Measurements from ENCODE around the gene RHPN2.

RHPN2 gene

DNA sequence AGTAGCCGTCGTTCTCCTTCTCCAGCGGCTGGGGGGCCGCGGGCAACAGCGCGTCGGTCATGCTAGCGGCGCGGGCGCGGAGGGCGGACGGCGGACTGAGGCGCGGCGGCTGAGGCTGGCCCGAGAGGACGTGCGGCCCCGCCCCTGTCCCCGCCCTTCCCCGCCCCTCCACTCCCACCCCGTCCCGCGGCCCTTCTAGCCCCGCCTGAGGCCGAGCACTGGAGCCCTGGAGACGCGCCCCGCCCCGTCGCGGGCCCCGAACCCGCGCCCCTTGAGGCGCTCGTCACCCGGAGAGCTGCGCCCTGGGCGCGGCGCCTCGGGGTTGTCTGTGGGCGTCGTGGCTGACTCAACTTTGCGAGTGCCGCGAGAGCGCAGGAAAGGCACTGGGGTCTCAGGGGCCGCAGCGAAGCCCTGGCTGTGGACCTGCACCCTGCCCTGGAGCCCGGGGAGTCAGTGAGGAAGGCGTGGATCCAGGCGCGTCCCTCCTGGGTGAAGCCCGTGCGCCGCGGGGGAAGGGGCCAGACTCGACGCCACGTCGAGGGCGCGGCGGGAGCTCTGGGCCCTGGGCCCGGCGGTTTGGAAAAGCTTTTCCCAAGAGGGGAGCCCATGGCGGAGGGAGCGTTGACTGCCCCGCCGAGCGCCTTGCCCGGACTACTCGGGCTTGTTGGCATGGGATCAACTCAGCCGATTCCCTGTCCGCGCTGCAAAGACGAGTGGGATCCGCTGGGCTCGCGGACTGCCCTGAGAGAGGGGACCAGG is at the start of gene RHPN2:
Gene RHPN2, minus strand, starts transcription at position 97 of the 759 bp plus-strand sequence. Its CDS starts 36 bp downstream, at position 61.
- DNase-seq = peak in 23 of 56 donors; percentile 6 to 59 (median 22)

GRCh38 chr19:33114312-33114711 is 49.6 kb upstream of the RHPN2 start:
- DNase-seq = no peak

GRCh38 chr19:33111587-33111986 is 46.9 kb upstream of the RHPN2 start:
- no peak for DNase-seq

DNA sequence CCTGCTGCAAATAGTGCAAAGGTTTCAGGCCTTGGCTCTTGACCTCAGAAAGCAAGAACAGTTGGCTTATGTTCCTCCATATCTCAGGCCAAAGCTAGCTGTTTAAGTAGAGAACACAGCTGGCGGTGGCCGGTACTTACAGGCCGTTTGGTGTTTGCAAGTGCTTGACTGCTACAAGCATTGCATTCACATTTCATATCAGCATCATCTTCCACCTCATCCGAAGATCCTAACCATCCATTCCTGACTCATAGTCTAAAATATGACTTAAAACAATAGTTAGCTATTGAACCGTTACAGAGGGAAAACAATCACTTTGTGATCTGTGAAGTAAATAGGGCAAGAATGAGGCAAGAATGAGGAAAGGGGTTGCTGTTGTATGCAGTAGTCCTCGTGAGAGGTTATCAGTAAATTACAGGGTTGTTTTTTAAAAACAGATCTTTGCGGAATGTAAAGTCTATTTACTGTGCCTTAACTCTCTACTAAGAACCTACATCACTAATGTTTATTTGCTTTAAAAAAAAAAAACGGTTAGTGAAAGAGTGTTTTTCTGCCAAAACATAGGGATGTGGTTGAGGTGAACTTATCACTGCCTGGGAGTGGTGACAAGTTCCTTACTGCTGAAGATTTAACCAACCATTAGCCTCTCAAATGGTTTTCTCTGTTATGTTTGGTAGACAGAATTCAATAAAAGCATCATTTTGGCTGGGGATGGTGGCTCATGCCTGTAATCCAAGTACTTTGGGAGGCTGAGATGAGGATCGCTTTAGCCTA is 45.6 kb upstream of the RHPN2 start:
- no peak for DNase-seq

DNA sequence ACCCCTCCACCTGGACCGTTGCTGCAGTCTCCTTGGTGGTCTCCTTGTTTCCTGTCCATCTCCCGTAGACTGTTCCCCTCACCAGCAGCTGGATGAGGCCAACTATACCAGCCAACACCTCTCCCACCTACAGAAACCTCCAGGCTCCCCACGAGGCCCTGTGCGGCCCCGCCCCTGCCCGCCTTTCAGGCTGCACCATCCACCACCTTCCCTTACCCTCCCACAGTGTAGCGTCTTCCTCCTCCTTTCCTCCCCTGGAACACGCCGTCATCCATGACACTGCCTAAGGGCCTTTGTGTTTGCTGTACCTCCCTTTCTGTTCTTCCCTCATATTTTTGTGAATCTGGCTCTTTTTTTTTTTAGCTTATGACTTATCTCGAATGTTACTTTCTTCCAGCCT is 43.5 kb upstream of the RHPN2 start:
- DNase-seq = no peak

- DNase-seq = no peak
Observed at GRCh38 chr19:33102893-33103292, 38.2 kb upstream of the RHPN2 start.

DNA sequence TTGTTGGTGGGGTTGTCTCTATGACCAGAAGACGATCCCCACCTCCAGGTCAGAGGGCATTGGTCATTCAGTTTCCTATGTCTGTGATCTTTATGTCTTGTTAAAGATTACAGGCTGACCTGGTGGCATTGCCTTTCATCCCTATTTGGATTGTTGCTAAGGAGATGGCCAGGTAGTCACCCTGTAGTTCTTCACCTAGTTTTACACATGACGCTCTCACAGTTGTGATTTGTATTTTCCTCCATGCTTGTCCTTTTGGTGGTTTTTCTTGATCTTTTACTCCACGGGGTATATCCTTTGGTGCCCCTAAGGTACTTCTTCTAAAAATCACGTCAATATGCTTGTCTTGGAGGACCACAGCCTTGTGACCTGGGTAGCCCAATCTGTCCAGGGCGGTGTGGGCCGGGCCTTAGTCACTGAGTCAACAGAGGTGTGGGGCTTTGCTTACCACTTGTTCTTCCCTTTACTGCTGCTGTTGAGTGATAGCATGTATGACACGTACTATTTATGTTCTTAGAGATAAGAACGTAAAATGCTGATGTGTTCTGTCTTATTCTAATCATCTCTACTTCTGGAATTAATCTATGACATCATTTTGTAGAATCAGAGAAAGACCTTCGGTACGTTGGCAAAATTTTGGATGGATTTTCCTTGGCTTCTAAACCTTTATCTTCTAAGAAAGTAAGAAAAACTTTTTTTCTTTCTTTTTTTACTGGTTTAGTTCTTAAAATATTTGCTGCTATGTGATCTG is 36.4 kb upstream of the RHPN2 start:
- no peak for DNase-seq

DNA sequence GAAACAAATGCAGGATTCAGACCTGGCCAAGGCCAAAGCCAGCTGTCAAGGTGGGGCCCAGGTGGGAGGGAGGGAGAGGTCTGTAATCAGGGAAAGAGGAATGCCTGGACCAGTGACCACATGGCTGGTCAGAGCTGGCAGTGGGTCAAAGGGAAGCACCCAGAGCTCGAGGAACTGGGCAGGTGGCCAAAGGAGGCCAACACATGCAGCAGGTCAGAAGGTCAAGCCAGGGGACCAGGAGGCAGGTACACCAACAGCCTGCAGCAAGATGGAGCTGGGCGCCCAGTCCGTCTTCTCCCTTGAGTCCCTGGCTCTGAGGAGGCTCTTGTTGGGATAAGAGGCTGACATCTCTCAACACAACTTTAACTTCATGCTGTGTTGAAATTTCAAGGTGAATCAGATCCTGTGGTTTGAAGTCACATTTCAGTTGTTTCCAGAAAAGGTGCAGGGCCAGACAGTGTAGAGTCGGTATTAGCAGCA is 33.4 kb upstream of the RHPN2 start:
- peak in 1 of 56 donors; percentile 37 for DNase-seq

GRCh38 chr19:33096005-33096404 is 31.3 kb upstream of the RHPN2 start:
- no peak for DNase-seq

- no peak for DNase-seq
Observed at GRCh38 chr19:33094436-33095067, 29.9 kb upstream of the RHPN2 start.

DNA sequence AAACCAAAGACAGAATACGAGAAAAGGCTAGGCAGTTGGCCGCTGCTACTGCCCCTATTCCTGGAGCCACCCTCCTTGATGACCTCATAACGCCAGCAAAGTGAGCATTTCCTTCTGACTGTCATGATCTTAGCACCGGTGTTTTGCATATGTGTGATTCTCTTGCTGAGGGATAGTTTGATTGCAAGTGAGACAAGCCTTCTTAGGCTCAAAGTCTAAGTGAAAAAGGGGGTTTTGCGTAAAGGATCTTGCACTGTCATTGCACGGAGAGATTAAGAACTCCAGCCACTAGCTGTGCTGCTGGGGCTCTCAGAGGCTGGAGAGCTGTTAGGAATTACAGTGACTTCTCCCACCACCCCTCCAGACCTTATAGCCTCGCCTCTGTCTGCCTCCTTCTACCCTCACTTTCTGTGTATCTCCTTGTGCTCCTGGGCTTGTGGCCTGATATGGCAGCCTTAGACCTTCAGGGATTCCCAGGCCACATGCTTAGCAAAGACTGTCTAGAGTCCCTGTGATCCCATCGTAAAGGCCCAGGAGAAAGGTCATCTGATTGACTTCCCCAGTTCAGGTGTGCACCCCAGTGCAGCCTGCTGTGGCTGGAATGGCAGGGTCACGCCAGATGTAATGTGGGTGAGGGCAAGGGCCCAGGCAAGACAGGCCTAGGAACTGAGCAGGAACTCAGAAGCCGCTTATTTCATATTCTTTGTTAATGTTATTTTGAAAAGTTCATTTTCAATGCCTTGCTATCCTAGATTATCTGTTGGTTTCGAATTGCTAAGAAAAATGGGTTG is 28.9 kb upstream of the RHPN2 start:
- no peak for DNase-seq

DNA sequence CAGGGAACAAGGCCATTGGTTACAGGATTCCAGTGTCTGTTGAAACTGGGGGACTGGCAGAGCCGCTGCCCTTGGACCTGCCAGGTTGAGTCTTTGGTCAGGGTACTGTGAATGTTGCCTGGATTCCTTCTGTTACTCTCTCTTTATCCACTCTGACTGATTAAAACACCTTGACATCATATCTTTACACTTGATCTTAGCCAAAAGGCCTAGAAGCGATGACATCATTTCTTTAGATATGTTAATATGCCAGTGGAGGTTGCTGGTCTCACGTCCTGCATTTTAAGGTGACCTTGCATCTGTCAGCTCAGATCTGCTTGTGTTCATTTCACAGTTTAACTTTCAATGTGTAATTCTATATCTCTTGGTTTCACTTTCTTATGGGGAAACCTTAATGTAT is 25.5 kb upstream of the RHPN2 start:
- no peak for DNase-seq

DNA sequence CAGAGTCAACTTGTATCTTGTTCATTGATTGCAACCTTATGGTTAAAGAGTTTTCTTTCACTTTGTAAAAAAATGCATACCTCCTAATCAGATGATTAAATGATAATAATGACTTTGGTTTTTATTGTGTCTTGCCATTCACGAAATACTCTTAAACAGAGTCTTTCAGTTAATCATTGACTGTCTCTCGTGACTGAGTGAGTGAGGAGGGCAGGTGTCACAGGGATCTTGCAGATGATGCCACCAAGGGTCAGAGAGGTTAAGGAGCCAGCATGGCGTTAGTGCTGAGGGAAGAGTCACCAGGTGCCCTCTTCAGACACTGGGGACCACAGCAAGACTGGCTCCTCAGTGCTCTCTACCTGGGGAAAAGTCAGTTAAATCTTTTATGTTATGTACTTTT is 24.3 kb upstream of the RHPN2 start:
- DNase-seq = no peak

DNA sequence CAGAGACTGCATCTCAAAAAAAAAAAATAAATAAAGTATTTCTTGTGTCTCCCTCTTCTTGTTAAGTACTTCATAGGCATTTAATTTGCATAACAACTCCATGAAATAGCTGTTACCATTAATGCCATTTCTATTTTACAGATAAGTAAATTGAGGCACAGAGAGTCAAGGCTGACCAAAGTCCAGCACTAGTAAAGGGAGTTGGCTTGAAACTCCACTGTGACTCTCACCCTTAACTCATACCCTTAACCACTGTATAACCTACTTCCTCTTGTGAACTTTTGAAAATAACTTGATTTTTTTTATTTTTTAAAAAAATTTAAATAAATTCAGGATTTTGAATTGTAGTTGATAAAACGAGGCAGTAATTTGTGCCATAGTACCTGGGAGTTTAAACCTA is 22.3 kb upstream of the RHPN2 start:
- no peak for DNase-seq

DNA sequence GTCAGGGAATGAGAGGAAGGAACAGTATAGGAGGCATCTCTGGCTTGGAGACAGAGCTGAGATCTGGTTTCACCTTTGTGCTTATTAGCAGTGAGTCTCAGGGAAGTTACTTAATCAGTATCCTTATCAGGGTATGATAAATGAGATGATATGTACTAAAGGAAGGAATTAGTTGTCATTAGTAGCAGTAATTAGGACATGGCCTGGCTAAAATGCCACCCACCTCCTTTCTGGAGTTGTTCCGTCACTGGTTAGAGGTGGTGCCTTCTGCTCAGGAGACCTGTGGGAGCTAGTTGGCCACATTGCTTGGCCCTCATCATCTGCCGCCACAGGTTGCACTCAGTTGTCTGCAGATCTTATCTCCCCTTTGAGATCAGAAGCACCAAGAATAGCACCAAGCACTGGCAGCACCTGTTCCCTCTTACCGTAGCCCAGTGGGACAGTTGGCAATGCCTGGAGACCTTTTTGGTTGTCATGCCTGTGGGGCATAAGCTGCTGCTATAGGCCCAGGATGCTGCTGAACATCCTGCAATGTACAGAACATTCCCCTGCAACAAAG is 21.0 kb upstream of the RHPN2 start:
- DNase-seq = no peak

DNA sequence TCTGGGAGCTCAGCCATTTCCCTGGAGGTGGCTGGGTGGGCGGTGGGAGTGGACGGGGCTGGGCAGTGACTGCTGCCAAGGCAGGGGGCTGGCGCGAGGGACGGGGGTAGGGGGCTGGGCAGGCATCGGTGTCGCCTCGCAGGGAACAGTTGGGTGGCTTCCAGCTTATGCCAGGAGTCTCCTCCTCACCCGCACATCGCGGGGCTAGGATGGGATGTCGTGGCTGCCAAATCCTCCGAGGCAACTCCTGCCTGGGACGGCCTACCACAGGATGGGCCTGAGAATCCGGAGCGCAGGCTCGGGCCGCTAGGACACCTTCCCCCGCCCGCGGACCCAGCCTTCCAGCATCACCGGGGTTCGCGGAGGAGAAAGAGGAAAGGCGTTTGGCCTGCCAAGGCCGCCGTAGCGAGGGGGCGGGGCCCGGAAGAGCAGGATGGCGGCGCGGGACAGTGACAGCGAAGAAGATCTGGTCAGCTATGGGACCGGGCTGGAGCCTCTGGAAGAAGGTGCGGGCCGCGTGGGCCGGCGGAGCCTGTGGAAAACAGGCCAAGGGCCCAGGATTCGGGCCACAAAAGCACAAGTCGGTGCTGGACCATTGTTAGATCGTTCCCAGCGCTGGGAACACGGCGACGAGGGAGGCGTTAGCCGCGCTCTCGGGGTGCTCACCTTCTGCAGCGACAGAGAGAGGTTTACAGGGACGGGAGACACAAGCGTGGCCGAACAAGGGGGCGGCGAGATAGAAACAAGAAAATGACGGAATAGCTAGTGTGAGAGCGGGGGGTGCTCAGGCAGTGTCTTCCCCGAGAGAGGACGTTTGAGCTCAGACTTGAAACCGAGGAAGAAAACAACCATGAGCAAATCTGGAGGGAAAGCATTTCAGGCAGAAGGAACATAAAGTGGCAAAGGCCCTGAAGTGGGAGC is 16.3 kb upstream of the RHPN2 start, which contains the start of gene GPATCH1:
Gene GPATCH1, plus strand, starts transcription at position 421 of the 921 bp plus-strand sequence. Its CDS starts 13 bp downstream, at position 434.
- DNase-seq = peak; percentile 20 to 94 (median 82)

DNA sequence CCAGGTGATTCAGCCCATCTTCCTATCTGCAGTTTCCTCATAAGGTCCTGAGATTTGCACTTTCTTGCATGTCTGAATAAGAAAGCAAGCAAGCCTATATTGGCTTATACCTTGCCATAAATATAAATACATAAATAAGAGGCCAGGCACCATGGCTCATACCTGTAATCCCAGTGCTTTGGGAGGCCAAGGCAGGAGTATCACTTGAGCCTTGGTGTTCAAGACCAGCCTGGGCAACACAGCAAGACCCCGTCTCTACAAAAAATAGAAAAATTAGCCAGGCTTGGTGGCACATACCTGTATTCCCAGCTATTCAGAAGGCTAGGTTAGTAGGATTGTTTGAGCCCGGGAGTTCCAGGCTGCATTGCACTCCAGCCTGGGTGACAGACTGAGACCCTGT is 10.8 kb upstream of the RHPN2 start:
- DNase-seq = no peak

DNA sequence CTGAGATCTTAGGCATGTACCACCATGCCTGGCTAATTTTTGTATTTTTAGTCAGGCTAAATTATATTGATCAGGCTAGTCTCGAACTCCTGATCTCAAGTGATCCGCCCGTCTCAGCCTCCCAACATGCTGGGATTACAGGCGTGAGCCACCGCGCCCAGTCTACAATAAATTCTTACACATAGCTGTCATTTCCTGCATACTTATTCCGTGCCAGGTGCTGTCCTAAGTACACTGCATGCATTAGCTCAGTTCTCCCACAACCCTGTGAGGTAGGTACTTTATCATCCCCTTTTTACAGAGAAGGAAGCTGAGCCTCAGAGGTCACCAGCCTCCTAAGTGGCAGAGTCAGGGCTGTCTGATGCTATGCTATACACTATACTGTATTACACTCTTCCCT is 7.2 kb upstream of the RHPN2 start:
- no peak for DNase-seq

- no peak for DNase-seq
Observed at GRCh38 chr19:33067121-33067520, 2.4 kb upstream of the RHPN2 start.

Data from amygdala (tissue), 56 donors.